NAMALWA (cell line): Measurements from ENCODE around the gene GABRG2.

Experiments used
- DNase-seq: peaks from one replicate; pipeline ENCODE4 v3.0.0-alpha.2; 2015; ENCODE audit warnings: low spot score

The GABRG2 gene

GRCh38 chr5:162193012-162193411 is 125.4 kb downstream of the GABRG2 start:
- DNase-seq, result no peak

GRCh38 chr5:162196351-162196750 is 128.8 kb downstream of the GABRG2 start:
- no peak for DNase-seq

GRCh38 chr5:162202285-162202880 is 134.8 kb downstream of the GABRG2 start:
- no peak for DNase-seq
